A549 treated with Mapracorat at 1 μM for 4 hours (cell line): Measurements from ENCODE around the gene SIAH1. TPM values are rescaled to one million over a fixed set of nuclear protein-coding genes. Genes with fewer than 3 reads are reported as not detected.

Source experiments
- total RNA-seq: library from RNA; stranded (reverse); fragments of 200-300 nt; extraction: Qiagen RNA extraction; gene quantifications from 5 replicates; pipeline ENCODE4 v1.2.3, GENCODE V29; 2022

SIAH1 gene
- 11.8 to 15.1 TPM (median 13.5 TPM) in 5 replicates for total RNA-seq

GRCh38 chr16:48385253-48386150, at the start of gene SIAH1:
Gene SIAH1, minus strand, starts transcription at chr16:48385413. Its CDS starts 22,985 bp downstream, at chr16:48362428.

Other genes starting within 250 kb of the SIAH1 start
- 0.04 to 0.22 TPM (median 0.05 TPM) in 4 of 5 replicates, not detected in the other for gene ABCC12, start 229.4 kb downstream of the SIAH1 start, total RNA-seq
- 23.4 to 30.9 TPM (median 29.3 TPM) in 5 replicates for gene LONP2, start 141.1 kb downstream of the SIAH1 start, total RNA-seq
- gene ABCC11, start 137.9 kb downstream of the SIAH1 start, total RNA-seq: 0.06 to 0.22 TPM (median 0.14 TPM) in 5 replicates
- gene N4BP1, start 224.8 kb upstream of the SIAH1 start, total RNA-seq: 19.1 to 28.4 TPM (median 21.5 TPM) in 5 replicates